Esophagus squamous epithelium (tissue), 4 donors: ENCODE measurements around the gene ARHGAP4.

Experiments used
- CTCF ChIP-seq, 6 experiments: fragments of 450-650 bp in 4 of 6; fragments of 200-600 bp in 2 of 6; sonication (generic) in 2 of 6; IDR thresholded peaks; one replicate each; pipeline ENCODE4 v1.5.1; 2016 to 2019; ENCODE audit warnings: antibody characterized with exemption in 6 of 6, mild to moderate bottlenecking in 4 of 6, moderate library complexity in 4 of 6
- POLR2A ChIP-seq, 4 donors: fragments of 450-650 bp; IDR thresholded peaks; one replicate each; pipeline ENCODE4 v1.6.1; 2017; ENCODE audit warnings: antibody characterized with exemption in 4 of 4, mild to moderate bottlenecking in 4 of 4, moderate library complexity in 3 of 4

GRCh38 chrX:153948002-153948466 lies 22.0 kb upstream of the ARHGAP4 start:
- no peak for TF ChIP-seq CTCF (IDR thresholded peaks at IDR 0.05)
- no peak for TF ChIP-seq POLR2A (IDR thresholded peaks at IDR 0.05)
